Effector memory CD4-positive, alpha-beta T cell (primary cell): ENCODE measurements around the gene DOCK8.
"Not testable (repeated sequence)": the region's sequence is repeated elsewhere in the genome, so short reads cannot be mapped to it uniquely, and the experiment has no call there.

ENCODE experiments used
- DNase-seq, 3 donors: peaks; one replicate each; pipeline ENCODE4 v3.0.0-alpha.2; 2020
- H3K27ac ChIP-seq: 2 replicates; pipeline ENCODE4 v1.7.0; 2013; ENCODE audit warnings: mild to moderate bottlenecking, low read length, moderate library complexity; ENCODE audit not compliant: insufficient read depth, poor library complexity, severe bottlenecking
- H3K27me3 ChIP-seq: replicated peaks from 2 replicates; pipeline ENCODE4 v1.7.0; 2013; ENCODE audit warnings: mild to moderate bottlenecking, low read length; ENCODE audit not compliant: insufficient read depth, control insufficient read depth, poor library complexity, severe bottlenecking
- H3K36me3 ChIP-seq: 2 replicates; pipeline ENCODE4 v1.7.0; 2013; ENCODE audit warnings: mild to moderate bottlenecking, low read length, moderate library complexity; ENCODE audit not compliant: control insufficient read depth, insufficient read depth
- H3K4me1 ChIP-seq: 2 replicates; pipeline ENCODE4 v1.7.0; 2013; ENCODE audit warnings: low read length, mild to moderate bottlenecking; ENCODE audit not compliant: control insufficient read depth, insufficient read depth, poor library complexity, severe bottlenecking
- H3K4me3 ChIP-seq: 2 replicates; pipeline ENCODE4 v1.7.0; 2013; ENCODE audit warnings: low read length, low read depth, mild to moderate bottlenecking; ENCODE audit not compliant: insufficient read depth, poor library complexity, severe bottlenecking
- H3K9me3 ChIP-seq: 2 replicates; pipeline ENCODE4 v1.7.0; 2013; ENCODE audit warnings: mild to moderate bottlenecking, low read length, moderate library complexity; ENCODE audit not compliant: control insufficient read depth

DOCK8 gene

DNA sequence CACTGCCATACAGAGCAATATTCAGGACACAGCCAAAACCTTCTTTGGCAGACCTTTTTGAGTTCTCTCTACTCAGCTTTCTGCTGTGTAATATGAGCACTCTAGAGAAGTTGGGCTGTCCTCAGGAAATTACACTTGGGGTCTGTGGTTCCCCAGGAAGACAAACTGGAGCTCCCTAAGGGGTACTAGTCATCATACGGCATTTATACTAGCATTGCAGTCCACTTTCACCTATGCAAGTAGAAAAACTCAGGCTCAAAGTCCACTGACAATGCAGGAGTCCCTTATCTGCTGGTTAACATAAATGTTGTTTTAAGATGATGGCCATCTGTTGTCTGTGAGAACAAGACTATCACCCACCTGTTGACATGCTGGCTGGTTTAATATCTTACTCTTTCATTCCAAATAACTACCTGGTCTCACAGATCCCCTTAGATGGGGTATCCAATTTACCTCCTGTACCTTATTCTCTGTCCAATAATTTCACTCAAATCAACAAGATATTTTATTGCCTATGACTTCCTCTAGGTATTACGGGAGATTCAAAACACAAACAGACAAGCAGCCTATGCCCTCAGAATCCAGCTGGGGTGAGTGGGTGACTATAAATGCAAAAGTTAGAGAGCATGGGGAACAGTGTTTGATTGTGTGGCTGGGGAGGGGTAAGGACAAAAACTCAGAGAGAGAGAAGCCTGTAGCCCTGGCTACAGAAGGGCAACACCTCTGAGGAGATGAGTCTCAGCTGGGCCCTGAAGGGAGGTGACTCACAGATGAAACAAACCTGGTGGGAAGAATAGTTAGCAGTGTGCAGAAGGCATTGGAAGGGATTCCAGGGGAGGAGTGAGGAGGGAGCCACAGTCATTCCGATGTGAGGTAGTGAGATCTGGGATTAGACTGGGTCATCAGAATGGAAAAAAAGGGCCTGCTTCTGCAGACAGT is 10.2 kb downstream of the DOCK8 start:
- Histone ChIP-seq H3K27ac (no peak overlapping the region), H3K27me3 (no peaks in the 10 kb centered on the region), H3K4me1 (peaks cover 6% of the 10 kb centered on the region), H3K36me3 (no peaks in the 10 kb centered on the region), H3K4me3 (no peak overlapping the region), H3K9me3 (no peaks in the 10 kb centered on the region)
- DNase-seq = no peak

DNA sequence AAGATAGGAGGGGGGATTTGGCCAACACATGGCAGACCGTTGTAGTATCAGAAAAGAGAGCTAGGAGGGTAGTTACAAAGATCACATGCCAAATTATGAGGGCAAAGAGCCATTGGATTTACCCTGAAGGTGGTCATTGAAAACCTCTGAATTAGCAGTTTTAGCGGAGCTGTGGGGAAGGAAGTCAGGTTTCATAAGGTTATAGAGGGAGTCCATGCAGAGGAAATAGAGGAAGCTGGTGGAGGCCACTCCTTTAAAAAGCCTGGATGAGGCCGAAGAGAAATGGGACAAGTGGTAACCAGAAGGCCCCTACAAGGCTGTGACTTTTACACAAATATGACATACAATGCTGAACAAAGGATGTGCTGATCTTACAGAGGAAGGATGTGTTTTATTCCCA is 13.2 kb downstream of the DOCK8 start:
- no peaks in the 10 kb centered on the region for H3K4me1 ChIP-seq
- no peaks in the 10 kb centered on the region for H3K9me3 ChIP-seq
- no peaks in the 10 kb centered on the region for H3K27me3 ChIP-seq
- H3K27ac ChIP-seq = no peak overlapping the region
- H3K36me3 ChIP-seq = no peaks in the 10 kb centered on the region
- no peak overlapping the region for H3K4me3 ChIP-seq
- DNase-seq = no peak

GRCh38 chr9:228929-229695 is 14.4 kb downstream of the DOCK8 start:
- Histone ChIP-seq H3K9me3 (no peaks in the 10 kb centered on the region), H3K4me3 (no peak overlapping the region), H3K36me3 (no peaks in the 10 kb centered on the region), H3K27me3 (no peaks in the 10 kb centered on the region), H3K4me1 (no peaks in the 10 kb centered on the region), H3K27ac (no peak overlapping the region)
- DNase-seq = no peak

- H3K4me3 ChIP-seq, H3K27me3 ChIP-seq, DNase-seq, H3K9me3 ChIP-seq, H3K36me3 ChIP-seq, H3K27ac ChIP-seq, H3K4me1 ChIP-seq: not testable (repeated sequence)
Measured at GRCh38 chr9:231625-232024, 17.0 kb downstream of the DOCK8 start.

DNA sequence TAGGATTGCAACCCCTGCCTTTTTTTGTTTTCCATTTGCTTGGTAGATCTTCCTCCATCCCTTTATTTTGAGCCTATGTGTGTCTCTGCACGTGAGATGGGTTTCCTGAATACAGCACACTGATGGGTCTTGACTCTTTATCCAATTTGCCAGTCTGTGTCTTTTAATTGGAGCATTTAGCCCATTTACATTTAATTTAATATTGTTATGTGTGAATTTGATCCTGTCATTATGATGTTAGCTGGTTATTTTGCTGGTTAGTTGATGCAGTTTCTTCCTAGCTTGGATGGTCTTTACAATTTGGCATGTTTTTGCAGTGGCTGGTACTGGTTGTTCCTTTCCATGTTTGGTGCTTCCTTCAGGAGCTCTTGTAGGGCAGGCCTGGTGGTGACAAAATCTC is 19.0 kb downstream of the DOCK8 start:
- H3K9me3 ChIP-seq, H3K27ac ChIP-seq, H3K4me1 ChIP-seq, H3K4me3 ChIP-seq, DNase-seq, H3K27me3 ChIP-seq, H3K36me3 ChIP-seq: not testable (repeated sequence)

DNA sequence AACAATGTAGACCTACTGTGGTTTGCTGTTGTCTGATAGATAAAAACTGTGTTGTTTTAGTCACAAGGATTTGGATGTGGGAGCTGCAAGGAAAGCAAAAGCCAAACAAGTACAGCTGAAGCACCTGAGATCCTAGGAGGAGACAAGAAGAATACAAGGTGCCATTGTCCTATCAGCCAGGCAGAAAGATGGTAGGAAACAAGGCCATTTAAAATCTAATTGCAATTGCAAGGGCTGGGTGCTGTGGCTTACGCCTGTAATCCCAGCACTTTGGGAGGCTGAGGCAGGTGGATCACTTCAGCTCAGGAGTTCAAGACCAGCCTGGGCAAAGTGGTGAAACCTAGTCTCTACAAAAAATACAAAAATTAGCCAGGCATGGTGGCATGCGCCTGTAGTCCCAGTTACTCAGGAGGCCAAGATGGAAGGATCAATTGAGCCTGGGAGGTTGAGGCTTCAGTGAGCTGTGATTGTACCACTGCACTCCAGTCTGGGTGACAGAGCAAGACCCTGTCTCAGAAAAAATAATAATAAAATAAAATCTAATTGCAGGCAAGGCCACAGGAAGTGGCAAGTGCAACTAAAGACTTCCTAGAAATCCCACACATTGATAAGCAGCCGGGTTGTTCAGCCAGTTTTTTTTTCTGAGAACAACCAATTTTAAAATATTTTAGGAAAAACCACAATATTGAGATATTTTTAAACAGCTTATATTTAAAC is 22.6 kb downstream of the DOCK8 start:
- Histone ChIP-seq H3K4me3 (no peak overlapping the region), H3K27me3 (no peaks in the 10 kb centered on the region), H3K27ac (no peak overlapping the region), H3K36me3 (no peaks in the 10 kb centered on the region), H3K9me3 (no peaks in the 10 kb centered on the region), H3K4me1 (peaks cover 5% of the 10 kb centered on the region)
- no peak for DNase-seq

GRCh38 chr9:237858-238345 is 23.2 kb downstream of the DOCK8 start:
- Histone ChIP-seq H3K4me3 (no peak overlapping the region), H3K4me1 (peaks cover 5% of the 10 kb centered on the region), H3K27me3 (no peaks in the 10 kb centered on the region), H3K36me3 (no peaks in the 10 kb centered on the region), H3K9me3 (no peaks in the 10 kb centered on the region), H3K27ac (no peak overlapping the region)
- no peak for DNase-seq

DNA sequence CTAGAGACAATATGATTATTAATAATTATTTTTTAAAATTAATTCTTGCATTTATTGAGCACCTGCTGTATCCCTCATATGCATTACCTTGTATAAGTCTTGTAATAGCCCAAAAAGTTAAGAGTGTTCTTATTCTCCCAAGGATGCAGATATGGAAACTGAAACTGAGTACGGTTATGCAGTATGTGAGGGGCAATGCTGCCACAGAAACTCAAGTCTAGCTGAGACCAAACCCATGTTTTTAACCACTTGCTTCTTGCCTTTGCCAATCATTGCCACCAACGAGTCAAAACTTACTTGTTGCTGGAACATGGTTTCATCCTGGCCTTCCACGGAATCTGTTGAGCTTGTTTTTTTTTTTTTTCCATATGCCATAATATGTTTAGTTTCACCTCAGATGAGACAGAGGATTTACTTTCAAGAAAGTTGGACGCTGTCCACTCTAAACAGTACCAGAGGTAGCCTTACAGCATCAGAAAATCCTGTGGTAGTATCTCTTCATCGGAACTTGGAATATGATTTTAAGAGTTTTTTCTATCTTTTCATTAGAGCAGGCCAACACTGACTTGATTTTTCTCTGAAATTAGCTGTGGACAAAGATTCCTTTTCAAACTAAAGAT is 27.9 kb downstream of the DOCK8 start:
- no peak overlapping the region for H3K4me3 ChIP-seq
- no peaks in the 10 kb centered on the region for H3K27me3 ChIP-seq
- no peak overlapping the region for H3K27ac ChIP-seq
- no peaks in the 10 kb centered on the region for H3K36me3 ChIP-seq
- H3K4me1 ChIP-seq = peaks cover 5% of the 10 kb centered on the region
- no peaks in the 10 kb centered on the region for H3K9me3 ChIP-seq
- DNase-seq = no peak

DNA sequence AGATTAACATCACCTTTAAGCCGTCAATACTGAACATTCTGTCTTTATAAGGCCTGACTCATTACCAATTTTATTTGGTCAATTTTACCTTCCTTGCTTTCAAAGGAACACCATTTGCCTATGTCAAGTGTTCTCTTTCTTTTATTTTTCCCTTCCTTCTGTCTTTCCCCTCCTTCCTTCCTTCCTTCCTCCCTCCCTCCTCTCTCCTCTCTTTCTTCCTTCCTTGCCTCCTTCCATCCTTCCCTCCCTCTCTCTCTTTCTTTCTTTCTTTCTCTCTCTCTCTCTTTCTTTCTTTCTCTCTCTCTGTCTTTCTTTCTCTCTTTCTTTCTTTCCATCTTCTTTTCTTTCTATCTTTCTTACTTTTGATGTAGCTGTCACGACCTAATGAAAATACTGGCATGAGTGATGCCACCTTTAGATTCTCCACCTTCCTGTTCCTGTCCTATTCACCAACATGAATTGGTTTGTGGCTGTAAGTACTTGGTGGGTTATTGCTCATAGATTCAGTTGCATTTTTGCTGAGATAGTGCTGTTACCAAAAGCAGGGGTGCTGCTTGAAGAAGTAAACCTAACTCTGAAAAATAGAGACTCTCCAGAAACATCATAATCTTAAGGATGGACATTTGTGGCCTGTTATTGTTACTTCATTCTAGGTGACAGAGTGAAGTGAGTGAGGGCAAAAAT is 33.8 kb downstream of the DOCK8 start:
- H3K27me3 ChIP-seq = no peaks in the 10 kb centered on the region
- H3K4me1 ChIP-seq = peaks cover 6% of the 10 kb centered on the region
- no peak overlapping the region for H3K27ac ChIP-seq
- no peaks in the 10 kb centered on the region for H3K9me3 ChIP-seq
- no peak overlapping the region for H3K4me3 ChIP-seq
- DNase-seq = no peak
- no peaks in the 10 kb centered on the region for H3K36me3 ChIP-seq
